ENCODE results near the gene PIGR. TPM values are rescaled to one million over a fixed set of nuclear protein-coding genes. Genes with fewer than 3 reads are reported as not detected.

Gene PIGR
- total and polyA plus RNA-seq, 9 donors, result under 0.01 to 2.3 (median 0.05) TPM; not detected in 2

GRCh38 chr1:206892351-206892984, 53.8 kb downstream of the PIGR start:
- Histone ChIP-seq H3K9me3 (replicated peaks; ENCODE audit: control insufficient read depth, low read depth, low read length) (no peaks in the 10 kb centered on the region), H3K36me3 (ENCODE audit: control insufficient read depth, insufficient read depth, low read length) (no peaks in the 10 kb centered on the region), H3K27ac (ENCODE audit: low read length) (no peak overlapping the region), H3K4me1 (ENCODE audit: control insufficient read depth, insufficient read depth, low read length) (no peaks in the 10 kb centered on the region), H3K27me3 (ENCODE audit: control insufficient read depth, insufficient read depth, low read length) (peaks cover 8% of the 10 kb centered on the region), H3K4me3 (ENCODE audit: low read length) (no peak overlapping the region)
- no peak for DNase-seq
- WGBS (ENCODE audit: insufficient coverage), result no CpG with 5 or more reads among the region's 3 CpGs

DNA sequence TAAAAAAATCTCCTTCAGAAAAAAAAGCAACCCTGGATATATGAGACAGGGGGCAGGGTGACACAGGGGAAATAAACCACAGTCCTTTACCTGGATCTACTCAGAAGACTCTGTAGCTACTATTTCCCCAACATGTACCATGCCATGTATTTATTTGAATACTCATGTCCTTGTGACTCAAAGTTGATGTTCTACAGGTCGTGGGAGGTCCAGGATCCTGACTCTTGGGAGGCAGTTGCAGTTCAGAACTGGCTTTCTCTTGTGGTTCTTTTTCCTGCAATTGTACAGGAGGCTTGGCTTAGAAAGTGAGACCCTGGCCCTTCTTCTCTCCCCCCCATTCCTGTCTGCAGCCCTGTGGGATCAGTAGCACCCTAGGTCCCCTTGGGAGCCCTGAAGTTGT, 54.9 kb downstream of the PIGR start:
- no peak for DNase-seq
- Histone ChIP-seq H3K4me3 (ENCODE audit: low read length) (no peak overlapping the region), H3K9me3 (replicated peaks; ENCODE audit: control insufficient read depth, low read depth, low read length) (no peaks in the 10 kb centered on the region), H3K36me3 (ENCODE audit: control insufficient read depth, insufficient read depth, low read length) (no peaks in the 10 kb centered on the region), H3K27ac (ENCODE audit: low read length) (no peak overlapping the region), H3K4me1 (ENCODE audit: control insufficient read depth, insufficient read depth, low read length) (no peaks in the 10 kb centered on the region), H3K27me3 (ENCODE audit: control insufficient read depth, insufficient read depth, low read length) (peaks cover 6% of the 10 kb centered on the region)
- no CpG with 5 or more reads among the region's 1 CpG for WGBS (ENCODE audit: insufficient coverage)

- WGBS (ENCODE audit: insufficient coverage), result 88% methylated on average over 10 of the region's 15 CpGs
- no peaks in the 10 kb centered on the region for H3K36me3 ChIP-seq (ENCODE audit: control insufficient read depth, insufficient read depth, low read length)
- no peaks in the 10 kb centered on the region for H3K9me3 ChIP-seq (replicated peaks; ENCODE audit: control insufficient read depth, low read depth, low read length)
- DNase-seq, result peak; percentile 26
- no peak overlapping the region for H3K4me3 ChIP-seq (ENCODE audit: low read length)
- H3K27ac ChIP-seq (ENCODE audit: low read length), result no peak overlapping the region
- peaks cover 7% of the 10 kb centered on the region for H3K27me3 ChIP-seq (ENCODE audit: control insufficient read depth, insufficient read depth, low read length)
- H3K4me1 ChIP-seq (ENCODE audit: control insufficient read depth, insufficient read depth, low read length), result no peaks in the 10 kb centered on the region
Measured at GRCh38 chr1:206890125-206891060, 55.9 kb downstream of the PIGR start.

- Histone ChIP-seq H3K27me3 (ENCODE audit: control insufficient read depth, insufficient read depth, low read length) (peaks cover 7% of the 10 kb centered on the region), H3K36me3 (ENCODE audit: control insufficient read depth, insufficient read depth, low read length) (no peaks in the 10 kb centered on the region), H3K9me3 (replicated peaks; ENCODE audit: control insufficient read depth, low read depth, low read length) (no peaks in the 10 kb centered on the region), H3K27ac (ENCODE audit: low read length) (no peak overlapping the region), H3K4me1 (ENCODE audit: control insufficient read depth, insufficient read depth, low read length) (no peaks in the 10 kb centered on the region), H3K4me3 (ENCODE audit: low read length) (no peak overlapping the region)
- WGBS (ENCODE audit: insufficient coverage), result 75% methylated on average over 1 of the region's 4 CpGs
- no peak for DNase-seq
Measured at GRCh38 chr1:206887701-206888100, 58.6 kb downstream of the PIGR start.

DNA sequence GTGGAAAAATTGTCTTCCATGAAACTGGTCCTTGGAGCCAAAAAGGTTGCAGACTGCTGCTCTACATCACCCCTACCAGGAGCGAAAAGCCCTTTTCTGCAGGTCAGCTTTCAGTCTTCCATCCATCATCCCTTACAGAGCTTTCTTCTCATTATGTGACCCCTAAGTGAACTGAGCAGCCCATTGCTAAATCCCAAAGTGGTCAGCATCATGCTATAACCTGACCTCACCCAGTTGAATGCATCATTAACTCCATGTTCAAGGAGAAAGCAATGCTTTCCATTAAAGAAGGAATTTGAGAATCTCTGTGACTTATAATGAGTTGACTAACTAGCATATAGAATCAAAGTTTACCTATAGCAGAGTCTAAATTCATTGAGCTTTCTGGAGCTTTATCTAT, 59.4 kb downstream of the PIGR start:
- DNase-seq, result no peak
- Histone ChIP-seq H3K27ac (ENCODE audit: low read length) (no peak overlapping the region), H3K4me3 (ENCODE audit: low read length) (no peak overlapping the region), H3K4me1 (ENCODE audit: control insufficient read depth, insufficient read depth, low read length) (no peaks in the 10 kb centered on the region), H3K36me3 (ENCODE audit: control insufficient read depth, insufficient read depth, low read length) (no peaks in the 10 kb centered on the region), H3K27me3 (ENCODE audit: control insufficient read depth, insufficient read depth, low read length) (peaks cover 6% of the 10 kb centered on the region), H3K9me3 (replicated peaks; ENCODE audit: control insufficient read depth, low read depth, low read length) (no peaks in the 10 kb centered on the region)
- no CpG with 5 or more reads among the region's 1 CpG for WGBS (ENCODE audit: insufficient coverage)

DNA sequence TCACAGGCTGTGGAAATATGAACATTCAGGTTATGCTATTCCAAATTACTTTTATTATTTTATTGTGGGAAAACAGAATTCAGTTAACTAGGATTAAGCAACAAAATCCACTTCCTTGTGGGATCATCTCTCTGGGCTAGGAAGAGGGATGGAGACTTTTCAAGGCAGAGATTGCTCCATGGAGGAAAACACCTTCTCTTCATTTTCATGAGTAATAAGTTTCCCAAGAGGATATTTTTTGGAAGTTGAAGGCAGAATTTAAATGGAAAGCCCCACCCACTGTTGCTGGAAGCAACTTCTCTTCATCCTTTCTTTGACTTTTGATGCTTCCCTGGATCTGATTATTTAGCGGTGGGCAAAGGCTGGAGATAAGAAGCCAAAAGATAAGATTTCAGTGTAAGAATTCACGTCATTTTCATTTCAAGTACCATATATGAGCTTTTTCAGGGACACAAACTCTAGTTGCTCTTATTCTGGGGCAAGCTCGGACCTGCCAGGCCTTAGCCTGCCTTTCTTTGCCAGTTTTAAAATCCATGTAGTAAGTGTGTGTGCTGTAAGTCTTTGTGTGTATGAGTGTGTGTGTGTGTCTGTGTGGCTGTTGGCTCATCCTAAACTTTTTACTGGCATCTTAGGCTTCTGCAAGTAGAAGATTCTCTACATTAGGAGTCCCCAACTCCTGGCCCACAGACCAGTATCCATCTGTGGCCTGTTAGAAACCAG, 60.8 kb downstream of the PIGR start:
- WGBS (ENCODE audit: insufficient coverage), result no CpG with 5 or more reads among the region's 3 CpGs
- H3K4me3 ChIP-seq (ENCODE audit: low read length), result no peak overlapping the region
- H3K4me1 ChIP-seq (ENCODE audit: control insufficient read depth, insufficient read depth, low read length), result no peaks in the 10 kb centered on the region
- no peak for DNase-seq
- peaks cover 2% of the 10 kb centered on the region for H3K27me3 ChIP-seq (ENCODE audit: control insufficient read depth, insufficient read depth, low read length)
- no peaks in the 10 kb centered on the region for H3K36me3 ChIP-seq (ENCODE audit: control insufficient read depth, insufficient read depth, low read length)
- H3K27ac ChIP-seq (ENCODE audit: low read length), result no peak overlapping the region
- H3K9me3 ChIP-seq (replicated peaks; ENCODE audit: control insufficient read depth, low read depth, low read length), result no peaks in the 10 kb centered on the region

DNA sequence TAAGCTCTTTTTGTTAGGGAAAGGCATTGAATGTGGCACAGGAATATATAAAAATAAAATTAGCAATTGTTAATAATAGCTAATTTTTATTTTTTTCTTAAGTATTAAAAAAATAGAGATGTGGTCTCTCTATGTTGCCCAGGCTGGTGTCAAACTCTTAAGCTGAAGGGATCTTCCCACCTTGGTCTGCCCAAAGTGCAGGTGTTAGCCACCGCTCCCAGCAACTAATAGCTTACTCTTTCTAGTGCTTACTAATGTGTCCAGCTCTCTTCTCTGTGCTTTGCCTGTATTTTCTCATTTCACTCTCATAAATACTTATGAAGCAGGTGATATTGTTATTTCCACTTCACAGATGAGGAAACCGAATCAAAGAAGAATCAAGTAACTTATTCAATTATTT, 62.4 kb downstream of the PIGR start:
- DNase-seq, result no peak
- Histone ChIP-seq H3K9me3 (replicated peaks; ENCODE audit: control insufficient read depth, low read depth, low read length) (no peaks in the 10 kb centered on the region), H3K36me3 (ENCODE audit: control insufficient read depth, insufficient read depth, low read length) (no peaks in the 10 kb centered on the region), H3K4me3 (ENCODE audit: low read length) (no peak overlapping the region), H3K27me3 (ENCODE audit: control insufficient read depth, insufficient read depth, low read length) (peaks cover 2% of the 10 kb centered on the region), H3K27ac (ENCODE audit: low read length) (no peak overlapping the region), H3K4me1 (ENCODE audit: control insufficient read depth, insufficient read depth, low read length) (no peaks in the 10 kb centered on the region)
- no CpG with 5 or more reads among the region's 2 CpGs for WGBS (ENCODE audit: insufficient coverage)

DNA sequence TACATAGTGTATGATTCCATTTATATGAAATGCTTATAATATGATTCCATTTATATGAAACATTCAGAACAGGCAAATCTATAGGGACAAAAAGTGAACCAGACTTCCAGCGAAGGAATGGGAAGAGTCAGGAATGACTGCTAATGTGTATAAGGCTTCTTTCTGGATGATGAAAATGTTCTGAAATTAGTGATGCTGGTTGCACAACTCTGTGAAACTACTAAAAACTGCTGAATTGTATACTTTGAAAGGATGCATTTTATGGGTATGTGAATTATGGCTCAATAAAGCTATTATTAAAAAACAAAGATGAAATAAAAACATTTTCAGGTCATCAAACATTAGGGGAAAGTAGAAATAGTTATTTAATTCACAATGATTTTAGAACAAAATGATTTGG, 63.1 kb downstream of the PIGR start:
- peaks cover 2% of the 10 kb centered on the region for H3K27me3 ChIP-seq (ENCODE audit: control insufficient read depth, insufficient read depth, low read length)
- no peak for DNase-seq
- no CpG with 5 or more reads among the region's 1 CpG for WGBS (ENCODE audit: insufficient coverage)
- no peaks in the 10 kb centered on the region for H3K4me1 ChIP-seq (ENCODE audit: control insufficient read depth, insufficient read depth, low read length)
- H3K36me3 ChIP-seq (ENCODE audit: control insufficient read depth, insufficient read depth, low read length), result no peaks in the 10 kb centered on the region
- peaks cover 6% of the 10 kb centered on the region for H3K9me3 ChIP-seq (replicated peaks; ENCODE audit: control insufficient read depth, low read depth, low read length)
- H3K4me3 ChIP-seq (ENCODE audit: low read length), result no peak overlapping the region
- H3K27ac ChIP-seq (ENCODE audit: low read length), result no peak overlapping the region

DNA sequence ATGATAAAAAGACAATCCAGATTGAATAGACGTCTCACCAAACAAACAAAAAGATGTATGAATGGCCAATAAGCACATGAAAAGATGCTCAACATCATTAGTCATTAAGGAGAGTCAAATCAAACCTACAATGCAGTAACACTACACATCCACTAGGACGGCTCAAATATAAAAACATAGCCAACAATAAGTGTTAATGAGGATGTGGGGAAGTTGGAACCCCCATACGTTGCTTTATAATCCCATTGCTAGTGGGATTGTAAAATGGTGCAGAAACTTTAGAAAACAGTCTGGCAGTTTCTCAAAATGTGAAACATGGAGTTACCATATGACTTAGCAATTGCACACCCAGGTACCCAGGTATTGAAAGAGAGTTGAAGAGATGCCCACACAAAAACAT, 63.7 kb downstream of the PIGR start:
- DNase-seq, result no peak
- WGBS (ENCODE audit: insufficient coverage), result no CpG with 5 or more reads among the region's 3 CpGs

GRCh38 chr1:206880314-206880713, 66.0 kb downstream of the PIGR start:
- no peaks in the 10 kb centered on the region for H3K4me1 ChIP-seq (ENCODE audit: control insufficient read depth, insufficient read depth, low read length)
- H3K27ac ChIP-seq (ENCODE audit: low read length), result no peak overlapping the region
- H3K9me3 ChIP-seq (replicated peaks; ENCODE audit: control insufficient read depth, low read depth, low read length), result peaks cover 6% of the 10 kb centered on the region
- no peaks in the 10 kb centered on the region for H3K27me3 ChIP-seq (ENCODE audit: control insufficient read depth, insufficient read depth, low read length)
- H3K36me3 ChIP-seq (ENCODE audit: control insufficient read depth, insufficient read depth, low read length), result no peaks in the 10 kb centered on the region
- no peak overlapping the region for H3K4me3 ChIP-seq (ENCODE audit: low read length)
- 86% methylated on average over 2 of the region's 3 CpGs for WGBS (ENCODE audit: insufficient coverage)
- DNase-seq, result no peak

More for the DNA sequence above, 63.7 kb downstream of the PIGR start:
- no peak overlapping the region for H3K4me3 ChIP-seq (ENCODE audit: low read length)
- peaks cover 6% of the 10 kb centered on the region for H3K9me3 ChIP-seq (replicated peaks; ENCODE audit: control insufficient read depth, low read depth, low read length)
- H3K27ac ChIP-seq (ENCODE audit: low read length), result no peak overlapping the region
- H3K27me3 ChIP-seq (ENCODE audit: control insufficient read depth, insufficient read depth, low read length), result peaks cover 2% of the 10 kb centered on the region
- H3K36me3 ChIP-seq (ENCODE audit: control insufficient read depth, insufficient read depth, low read length), result no peaks in the 10 kb centered on the region
- H3K4me1 ChIP-seq (ENCODE audit: control insufficient read depth, insufficient read depth, low read length), result no peaks in the 10 kb centered on the region

All from muscle of leg (tissue), 11 donors.